ENCODE measurements around the gene HIVEP3.

DNA sequence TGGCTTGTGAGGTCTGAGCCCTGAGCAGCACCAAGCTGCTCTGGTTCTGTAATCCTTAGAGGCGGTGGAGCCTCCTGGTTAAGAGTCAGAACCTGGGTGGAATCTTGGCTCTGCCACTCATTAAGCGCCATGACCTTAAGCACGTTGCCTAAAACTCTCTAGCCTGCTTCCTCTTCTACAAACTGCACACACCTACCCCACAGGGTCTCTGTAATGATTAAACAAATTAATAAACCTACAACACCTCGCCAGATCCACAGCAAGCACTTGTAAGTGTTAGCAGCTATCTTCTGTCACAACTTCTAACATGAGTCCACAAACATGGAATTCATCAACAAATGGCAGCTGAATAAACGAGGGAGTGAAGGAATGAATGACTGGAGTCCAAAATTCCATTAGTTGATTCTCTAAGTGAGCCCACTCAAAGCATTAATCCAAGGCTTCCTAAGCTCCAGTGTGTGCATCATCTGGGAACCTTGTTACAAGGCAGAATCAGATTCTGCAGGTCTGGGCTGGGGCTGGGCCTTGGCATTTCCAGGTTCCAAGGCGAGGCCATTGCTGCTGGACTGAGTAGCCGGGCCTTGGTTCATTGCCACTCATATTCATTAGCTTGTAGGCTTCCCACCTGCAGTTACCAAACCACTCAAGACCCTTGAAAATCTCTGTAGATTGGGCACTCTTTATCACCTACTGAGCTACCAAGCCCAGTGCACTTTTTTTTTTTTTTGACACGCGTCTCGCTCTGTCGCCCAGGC lies 168.6 kb downstream of the HIVEP3 start:
- TF ChIP-seq, protein P1, sequence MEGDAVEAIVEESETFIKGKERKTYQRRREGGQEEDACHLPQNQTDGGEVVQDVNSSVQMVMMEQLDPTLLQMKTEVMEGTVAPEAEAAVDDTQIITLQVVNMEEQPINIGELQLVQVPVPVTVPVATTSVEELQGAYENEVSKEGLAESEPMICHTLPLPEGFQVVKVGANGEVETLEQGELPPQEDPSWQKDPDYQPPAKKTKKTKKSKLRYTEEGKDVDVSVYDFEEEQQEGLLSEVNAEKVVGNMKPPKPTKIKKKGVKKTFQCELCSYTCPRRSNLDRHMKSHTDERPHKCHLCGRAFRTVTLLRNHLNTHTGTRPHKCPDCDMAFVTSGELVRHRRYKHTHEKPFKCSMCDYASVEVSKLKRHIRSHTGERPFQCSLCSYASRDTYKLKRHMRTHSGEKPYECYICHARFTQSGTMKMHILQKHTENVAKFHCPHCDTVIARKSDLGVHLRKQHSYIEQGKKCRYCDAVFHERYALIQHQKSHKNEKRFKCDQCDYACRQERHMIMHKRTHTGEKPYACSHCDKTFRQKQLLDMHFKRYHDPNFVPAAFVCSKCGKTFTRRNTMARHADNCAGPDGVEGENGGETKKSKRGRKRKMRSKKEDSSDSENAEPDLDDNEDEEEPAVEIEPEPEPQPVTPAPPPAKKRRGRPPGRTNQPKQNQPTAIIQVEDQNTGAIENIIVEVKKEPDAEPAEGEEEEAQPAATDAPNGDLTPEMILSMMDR (IDR thresholded peaks at IDR 0.05; ENCODE audit: insufficient read depth, low read length): no peak
- TF ChIP-seq, protein P2, sequence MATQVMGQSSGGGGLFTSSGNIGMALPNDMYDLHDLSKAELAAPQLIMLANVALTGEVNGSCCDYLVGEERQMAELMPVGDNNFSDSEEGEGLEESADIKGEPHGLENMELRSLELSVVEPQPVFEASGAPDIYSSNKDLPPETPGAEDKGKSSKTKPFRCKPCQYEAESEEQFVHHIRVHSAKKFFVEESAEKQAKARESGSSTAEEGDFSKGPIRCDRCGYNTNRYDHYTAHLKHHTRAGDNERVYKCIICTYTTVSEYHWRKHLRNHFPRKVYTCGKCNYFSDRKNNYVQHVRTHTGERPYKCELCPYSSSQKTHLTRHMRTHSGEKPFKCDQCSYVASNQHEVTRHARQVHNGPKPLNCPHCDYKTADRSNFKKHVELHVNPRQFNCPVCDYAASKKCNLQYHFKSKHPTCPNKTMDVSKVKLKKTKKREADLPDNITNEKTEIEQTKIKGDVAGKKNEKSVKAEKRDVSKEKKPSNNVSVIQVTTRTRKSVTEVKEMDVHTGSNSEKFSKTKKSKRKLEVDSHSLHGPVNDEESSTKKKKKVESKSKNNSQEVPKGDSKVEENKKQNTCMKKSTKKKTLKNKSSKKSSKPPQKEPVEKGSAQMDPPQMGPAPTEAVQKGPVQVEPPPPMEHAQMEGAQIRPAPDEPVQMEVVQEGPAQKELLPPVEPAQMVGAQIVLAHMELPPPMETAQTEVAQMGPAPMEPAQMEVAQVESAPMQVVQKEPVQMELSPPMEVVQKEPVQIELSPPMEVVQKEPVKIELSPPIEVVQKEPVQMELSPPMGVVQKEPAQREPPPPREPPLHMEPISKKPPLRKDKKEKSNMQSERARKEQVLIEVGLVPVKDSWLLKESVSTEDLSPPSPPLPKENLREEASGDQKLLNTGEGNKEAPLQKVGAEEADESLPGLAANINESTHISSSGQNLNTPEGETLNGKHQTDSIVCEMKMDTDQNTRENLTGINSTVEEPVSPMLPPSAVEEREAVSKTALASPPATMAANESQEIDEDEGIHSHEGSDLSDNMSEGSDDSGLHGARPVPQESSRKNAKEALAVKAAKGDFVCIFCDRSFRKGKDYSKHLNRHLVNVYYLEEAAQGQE (IDR thresholded peaks at IDR 0.05; ENCODE audit: insufficient replicate concordance, low read depth): no peak
- no peak for TF ChIP-seq POLR2AphosphoS5 (IDR thresholded peaks at IDR 0.05; ENCODE audit: low read depth)
